SU-DHL-6 (cell line): Measurements from ENCODE around the gene IL1RL2.

Experiments used
- H2AFZ ChIP-seq: fragments of 200-600 bp; sonication (generic); 2 replicates; pipeline ENCODE4 v1.6.1; 2014; ENCODE audit warnings: low read depth, mild to moderate bottlenecking, moderate library complexity, mixed read lengths, antibody characterized with exemption, low read length; ENCODE audit not compliant: severe bottlenecking
- H3F3A ChIP-seq: fragments of 200-600 bp; shearing (Covaris generic); 2 replicates; pipeline ENCODE4 v1.6.0; 2016; ENCODE audit warnings: antibody characterized with exemption, mild to moderate bottlenecking; ENCODE audit not compliant: insufficient read depth
- H3K27ac ChIP-seq: fragments of 200-600 bp; sonication (generic); 2 replicates; pipeline ENCODE4 v1.5.1; 2016; ENCODE audit warnings: low read depth, mild to moderate bottlenecking, low read length, moderate library complexity, mixed read lengths
- H3K27me3 ChIP-seq: fragments of 200-600 bp; sonication (generic), shearing (Covaris generic); 2 replicates; pipeline ENCODE4 v1.6.0; 2014; ENCODE audit warnings: mild to moderate bottlenecking, low read length
- H3K36me3 ChIP-seq: fragments of 200-600 bp; sonication (generic); 2 replicates; pipeline ENCODE4 v1.6.1; 2014; ENCODE audit warnings: mild to moderate bottlenecking, low read length, mixed read lengths
- H3K4me2 ChIP-seq: fragments of 300-600, 200-600 bp; shearing (Covaris generic), sonication (generic); 2 replicates; pipeline ENCODE4 v1.6.0; 2014; ENCODE audit warnings: low read length, low read depth, mild to moderate bottlenecking; ENCODE audit not compliant: poor library complexity, severe bottlenecking
- H3K4me3 ChIP-seq: fragments of 200-600 bp; sonication (generic); 2 replicates; pipeline ENCODE4 v1.5.1; 2014; ENCODE audit warnings: antibody characterized with exemption, low read length, mild to moderate bottlenecking, mixed read lengths; ENCODE audit not compliant: insufficient read depth, poor library complexity, severe bottlenecking
- H3K79me2 ChIP-seq: fragments of 200-600 bp; sonication (generic); 2 replicates; pipeline ENCODE4 v1.6.1; 2014; ENCODE audit warnings: mild to moderate bottlenecking, low read length, moderate library complexity; ENCODE audit not compliant: insufficient read depth
- H3K9ac ChIP-seq: fragments of 200-600 bp; sonication (generic); 2 replicates; pipeline ENCODE4 v1.7.0; 2014; ENCODE audit warnings: mild to moderate bottlenecking, low read length
- H3K9me2 ChIP-seq: fragments of 200-600 bp; sonication (generic); replicated peaks from 2 replicates; pipeline ENCODE4 v1.6.1; 2014; ENCODE audit warnings: low read length; ENCODE audit not compliant: insufficient read depth
- H3K9me3 ChIP-seq: fragments of 200-600 bp; sonication (generic); 2 replicates; pipeline ENCODE4 v1.6.1; 2014; ENCODE audit warnings: low read length, mixed read lengths; ENCODE audit not compliant: insufficient read depth
- H4K20me1 ChIP-seq: fragments of 200-600 bp; sonication (generic); 2 replicates; pipeline ENCODE4 v1.6.1; 2014; ENCODE audit warnings: low read depth, mild to moderate bottlenecking, antibody characterized with exemption, low read length, moderate library complexity, mixed read lengths
- EZH2phosphoT487 ChIP-seq: fragments of 200-600 bp; sonication (generic), shearing (Covaris generic); conservative IDR thresholded peaks from 2 replicates; pipeline ENCODE4 v1.6.1; 2018; ENCODE audit warnings: mild to moderate bottlenecking, antibody characterized with exemption, low read length, moderate library complexity, mixed read lengths
- TF ChIP-seq, protein P1 (sequence below): fragments of 200-600 bp; sonication (generic); IDR thresholded peaks from one replicate; pipeline ENCODE4 v1.5.1; 2017; ENCODE audit warnings: antibody characterized with exemption, mild to moderate bottlenecking, low read length, moderate library complexity; ENCODE audit not compliant: insufficient read depth, poor library complexity, severe bottlenecking

IL1RL2 gene

DNA sequence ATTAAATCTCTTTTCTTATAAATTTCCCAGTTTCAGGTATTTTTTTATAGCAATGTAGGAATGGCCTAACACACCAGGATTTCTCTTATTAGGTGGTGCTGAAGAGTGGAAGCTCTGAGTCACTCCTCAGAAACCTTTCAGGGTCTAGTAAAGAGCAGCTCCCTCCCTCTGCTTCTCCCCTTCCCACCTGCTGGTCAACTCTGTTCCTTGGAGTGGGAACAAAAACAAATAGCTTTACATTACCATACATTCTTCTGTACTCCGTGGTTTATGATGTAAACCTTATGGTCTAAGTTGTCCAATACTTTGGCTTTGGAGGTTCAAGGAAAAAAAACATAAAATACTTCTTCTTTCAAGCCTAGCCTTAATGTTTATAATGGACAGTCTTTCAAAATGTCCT is 47.0 kb upstream of the IL1RL2 start:
- Histone ChIP-seq H2AFZ (no peak overlapping the region), H3F3A (no peaks in the 10 kb centered on the region), H3K9me2 (no peaks in the 10 kb centered on the region), H4K20me1 (no peaks in the 10 kb centered on the region), H3K4me3 (no peak overlapping the region), H3K4me2 (no peak overlapping the region), H3K36me3 (no peaks in the 10 kb centered on the region), H3K79me2 (no peaks in the 10 kb centered on the region), H3K27me3 (no peaks in the 10 kb centered on the region), H3K27ac (no peak overlapping the region), H3K9ac (no peak overlapping the region), H3K9me3 (no peaks in the 10 kb centered on the region)
- no peak for TF ChIP-seq EZH2phosphoT487
- TF ChIP-seq, protein P1, sequence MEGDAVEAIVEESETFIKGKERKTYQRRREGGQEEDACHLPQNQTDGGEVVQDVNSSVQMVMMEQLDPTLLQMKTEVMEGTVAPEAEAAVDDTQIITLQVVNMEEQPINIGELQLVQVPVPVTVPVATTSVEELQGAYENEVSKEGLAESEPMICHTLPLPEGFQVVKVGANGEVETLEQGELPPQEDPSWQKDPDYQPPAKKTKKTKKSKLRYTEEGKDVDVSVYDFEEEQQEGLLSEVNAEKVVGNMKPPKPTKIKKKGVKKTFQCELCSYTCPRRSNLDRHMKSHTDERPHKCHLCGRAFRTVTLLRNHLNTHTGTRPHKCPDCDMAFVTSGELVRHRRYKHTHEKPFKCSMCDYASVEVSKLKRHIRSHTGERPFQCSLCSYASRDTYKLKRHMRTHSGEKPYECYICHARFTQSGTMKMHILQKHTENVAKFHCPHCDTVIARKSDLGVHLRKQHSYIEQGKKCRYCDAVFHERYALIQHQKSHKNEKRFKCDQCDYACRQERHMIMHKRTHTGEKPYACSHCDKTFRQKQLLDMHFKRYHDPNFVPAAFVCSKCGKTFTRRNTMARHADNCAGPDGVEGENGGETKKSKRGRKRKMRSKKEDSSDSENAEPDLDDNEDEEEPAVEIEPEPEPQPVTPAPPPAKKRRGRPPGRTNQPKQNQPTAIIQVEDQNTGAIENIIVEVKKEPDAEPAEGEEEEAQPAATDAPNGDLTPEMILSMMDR, result no peak

DNA sequence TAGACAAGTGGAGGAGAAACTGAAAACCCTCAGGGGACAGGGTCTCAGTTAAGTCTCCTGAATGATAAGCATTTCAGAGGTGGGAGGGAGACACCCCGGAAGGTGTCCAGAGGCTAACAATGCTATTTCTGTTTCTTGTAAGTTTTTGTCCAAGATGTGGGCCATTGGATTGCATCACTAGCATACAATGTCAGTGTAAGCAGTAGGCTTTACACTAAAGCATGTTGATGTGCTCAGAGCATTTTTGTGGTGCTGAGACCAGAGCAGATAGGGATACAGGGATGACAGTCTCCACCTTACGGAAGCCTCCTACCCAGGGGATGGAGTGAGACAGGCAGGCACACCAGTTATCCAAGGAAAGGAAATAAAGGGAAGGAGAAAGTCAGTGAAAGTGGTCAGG is 46.4 kb upstream of the IL1RL2 start:
- Histone ChIP-seq H4K20me1 (no peaks in the 10 kb centered on the region), H3F3A (no peaks in the 10 kb centered on the region), H3K27ac (no peak overlapping the region), H3K9me3 (no peaks in the 10 kb centered on the region; the same call in 1 of the 2 replicates), H3K4me3 (no peak overlapping the region), H2AFZ (no peak overlapping the region), H3K79me2 (no peaks in the 10 kb centered on the region), H3K36me3 (no peaks in the 10 kb centered on the region), H3K9ac (no peak overlapping the region), H3K9me2 (no peaks in the 10 kb centered on the region), H3K4me2 (no peak overlapping the region), H3K27me3 (no peaks in the 10 kb centered on the region)
- TF ChIP-seq EZH2phosphoT487, result no peak
- TF ChIP-seq, protein P1, result no peak

- TF ChIP-seq, protein P1, result no peak
- no peak for TF ChIP-seq EZH2phosphoT487
- H2AFZ ChIP-seq, result no peak overlapping the region
- H3K4me2 ChIP-seq, result no peak overlapping the region
- H3K4me3 ChIP-seq, result no peak overlapping the region
- no peaks in the 10 kb centered on the region for H3K79me2 ChIP-seq
- H3K27ac ChIP-seq, result no peak overlapping the region
- H3K9me2 ChIP-seq, result no peaks in the 10 kb centered on the region
- H3K36me3 ChIP-seq, result no peaks in the 10 kb centered on the region
- H4K20me1 ChIP-seq, result no peaks in the 10 kb centered on the region
- no peak overlapping the region for H3K9ac ChIP-seq
- H3K9me3 ChIP-seq, result peaks cover 1% of the 10 kb centered on the region; the same call in 1 of the 2 replicates
- no peaks in the 10 kb centered on the region for H3K27me3 ChIP-seq
- H3F3A ChIP-seq, result no peaks in the 10 kb centered on the region
Observed at GRCh38 chr2:102141011-102141943, 45.5 kb upstream of the IL1RL2 start.
